Endometrium (tissue), 2 donors: ENCODE data around the gene GNB3.

Source experiments
- FAIRE-seq: peaks from 2 replicates; lab custom pipeline; 2012; peaks lifted over from hg19 to GRCh38; lab: Jason Lieb, UNC
- donor health status: control.
- donor health status: control.

The GNB3 gene

GRCh38 chr12:6840761-6841515, at the start of gene GNB3:
Gene GNB3 (plus strand): TSS chr12:6840925. CDS start chr12:6841288, 363 bp downstream.
- FAIRE-seq = no peak

GRCh38 chr12:6791931-6792520, 48.7 kb upstream of the GNB3 start:
- no peak for FAIRE-seq

GRCh38 chr12:6792522-6793201, 48.1 kb upstream of the GNB3 start:
- FAIRE-seq = no peak

GRCh38 chr12:6795088-6795487, 45.6 kb upstream of the GNB3 start:
- FAIRE-seq = no peak

GRCh38 chr12:6796576-6796975, 44.1 kb upstream of the GNB3 start:
- no peak for FAIRE-seq

GRCh38 chr12:6799147-6799546, 41.6 kb upstream of the GNB3 start:
- no peak for FAIRE-seq

- FAIRE-seq = no peak
Observed at GRCh38 chr12:6807170-6807569, 33.6 kb upstream of the GNB3 start.

GRCh38 chr12:6809056-6809455, 31.7 kb upstream of the GNB3 start:
- no peak for FAIRE-seq

GRCh38 chr12:6810758-6811157, 30.0 kb upstream of the GNB3 start:
- FAIRE-seq = no peak

- FAIRE-seq = no peak
Observed at GRCh38 chr12:6813363-6813762, 27.4 kb upstream of the GNB3 start.

- FAIRE-seq = no peak
Observed at GRCh38 chr12:6816598-6816997, 24.1 kb upstream of the GNB3 start.

- no peak for FAIRE-seq
Observed at GRCh38 chr12:6817098-6817497, 23.6 kb upstream of the GNB3 start.

- FAIRE-seq = no peak
Observed at GRCh38 chr12:6817662-6818157, 23.0 kb upstream of the GNB3 start.

- no peak for FAIRE-seq
Observed at GRCh38 chr12:6818222-6818621, 22.5 kb upstream of the GNB3 start.

- FAIRE-seq = no peak
Observed at GRCh38 chr12:6818645-6819044, 22.1 kb upstream of the GNB3 start.

- no peak for FAIRE-seq
Observed at GRCh38 chr12:6819106-6820030, 21.4 kb upstream of the GNB3 start.

GRCh38 chr12:6820166-6820565, 20.6 kb upstream of the GNB3 start:
- no peak for FAIRE-seq

- FAIRE-seq = no peak
Observed at GRCh38 chr12:6821591-6822425, 18.9 kb upstream of the GNB3 start, which contains the start of gene GPR162. Gene GPR162 (plus strand): TSS chr12:6821821. CDS start chr12:6823899, 2,078 bp downstream.

GRCh38 chr12:6822426-6823135, 18.1 kb upstream of the GNB3 start:
- no peak for FAIRE-seq
